Measurements from ENCODE around the gene PGBD4. TPM values are rescaled to one million over a fixed set of nuclear protein-coding genes. Genes with fewer than 3 reads are reported as not detected.
"Not testable (repeated sequence)": the region's sequence is repeated elsewhere in the genome, so short reads cannot be mapped to it uniquely, and the experiment has no call there.

PGBD4 gene
- total RNA-seq, 1 donor from 2014 or later: 1.7 TPM

DNA sequence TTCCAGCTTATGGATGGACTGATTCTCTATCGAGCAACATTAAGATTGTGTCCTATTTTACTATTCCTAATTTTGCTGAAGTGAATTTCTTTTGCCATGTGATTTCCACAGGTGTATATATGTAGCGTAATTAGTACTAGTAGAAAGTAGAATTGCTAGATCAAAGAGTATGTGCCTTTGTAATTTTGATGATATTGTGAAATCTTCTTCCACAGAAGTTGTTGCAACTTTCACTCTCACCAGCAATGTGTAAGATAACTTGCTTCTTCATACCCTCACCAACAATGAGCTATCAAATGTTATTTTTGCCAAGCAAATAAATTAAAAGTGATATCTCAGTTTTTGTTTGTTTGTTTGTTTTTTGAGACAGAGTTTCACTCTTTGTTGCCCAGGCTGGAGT, 5.4 kb downstream of the PGBD4 start:
- intact Hi-C loops (cut with micrococcal nuclease): loop anchor here (10.0 kb wide), 1 partner anchor 117 kb away; the partner anchor contains the start of gene EMC4
- no peak for DNase-seq
- ATAC-seq: no peak

- intact Hi-C loops (cut with micrococcal nuclease): loop anchor here (10.0 kb wide), 1 partner anchor 115 kb away; the partner anchor contains the start of gene EMC4
- DNase-seq (no peak), ATAC-seq (no peak)
Measured at GRCh38 chr15:34109797-34110663, 8.1 kb downstream of the PGBD4 start.

DNA sequence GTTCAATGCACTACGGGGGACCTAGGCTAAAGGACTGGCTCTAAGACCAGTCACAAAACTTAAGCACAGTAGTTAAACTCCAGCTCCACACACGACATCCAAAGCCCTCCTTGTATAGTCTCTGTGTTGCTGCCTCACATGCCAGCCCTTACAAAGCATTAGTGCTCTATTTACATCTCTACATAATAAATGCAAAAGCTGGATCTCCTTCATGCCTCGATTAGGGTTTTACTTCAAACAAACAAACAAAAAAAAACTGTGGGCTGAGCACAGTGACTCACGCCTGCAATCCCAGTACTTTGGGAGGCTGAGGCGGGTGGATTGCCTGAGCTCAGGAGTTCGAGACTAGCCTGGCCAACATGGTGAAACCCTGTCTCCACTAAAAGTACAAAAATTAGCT, 9.6 kb downstream of the PGBD4 start:
- DNase-seq (no peak), ATAC-seq (no peak)
- intact Hi-C loops (cut with micrococcal nuclease): no loop called here

DNA sequence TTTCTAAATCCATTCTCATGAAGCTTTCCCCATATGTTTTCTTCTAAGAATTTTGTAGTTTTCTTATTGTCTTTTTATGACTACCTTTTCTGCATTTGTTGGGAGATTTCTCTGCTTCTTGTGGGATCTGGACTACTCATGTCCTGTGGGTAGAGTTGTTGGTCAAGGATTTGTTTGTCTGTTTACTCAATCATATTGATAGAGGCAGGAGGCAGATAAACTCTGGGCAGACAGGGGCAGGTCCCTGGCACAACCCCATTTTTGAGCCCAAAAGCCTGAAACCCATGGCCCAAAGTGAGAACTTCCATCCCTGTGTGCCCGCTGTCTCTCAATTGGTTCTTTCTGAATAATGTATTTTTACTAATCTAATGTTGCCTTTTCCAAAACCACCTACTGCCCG, 12.3 kb downstream of the PGBD4 start:
- DNase-seq (no peak), ATAC-seq (no peak)
- intact Hi-C loops (cut with micrococcal nuclease): no loop called here

- intact Hi-C loops (cut with micrococcal nuclease): no loop called here
- DNase-seq (no peak), ATAC-seq (no peak)
Measured at GRCh38 chr15:34114739-34115138, 12.9 kb downstream of the PGBD4 start.

GRCh38 chr15:34116620-34117019, 14.7 kb downstream of the PGBD4 start:
- DNase-seq: no peak
- ATAC-seq: no peak
- intact Hi-C loops (cut with micrococcal nuclease): no loop called here

GRCh38 chr15:34119291-34119690, 17.4 kb downstream of the PGBD4 start:
- intact Hi-C loops (cut with micrococcal nuclease): no loop called here
- ATAC-seq: no peak
- no peak for DNase-seq

- intact Hi-C loops (cut with micrococcal nuclease); DNase-seq; ATAC-seq: not testable (repeated sequence)
Measured at GRCh38 chr15:34120420-34120819, 18.5 kb downstream of the PGBD4 start.

DNA sequence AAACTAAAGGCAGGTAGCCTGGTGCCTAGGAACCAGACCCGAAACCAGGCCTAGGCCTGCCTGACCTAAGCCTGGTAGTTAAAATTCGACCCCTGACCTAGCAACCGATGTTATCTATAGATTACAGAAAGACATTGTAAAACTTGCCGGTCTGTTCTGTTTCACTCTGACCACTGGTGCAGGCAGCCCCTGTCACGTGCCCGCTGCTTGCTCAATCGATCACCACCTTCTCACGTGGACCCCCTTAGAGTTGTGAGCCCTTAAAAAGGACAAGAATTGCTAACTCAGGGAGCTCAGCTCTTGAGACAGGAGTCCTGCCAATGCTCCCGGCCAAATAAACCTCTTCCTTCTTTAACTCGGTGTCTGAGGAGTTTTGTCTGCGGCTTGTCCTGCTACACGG, 19.9 kb downstream of the PGBD4 start:
- DNase-seq; ATAC-seq; intact Hi-C loops (cut with micrococcal nuclease): not testable (repeated sequence)

DNA sequence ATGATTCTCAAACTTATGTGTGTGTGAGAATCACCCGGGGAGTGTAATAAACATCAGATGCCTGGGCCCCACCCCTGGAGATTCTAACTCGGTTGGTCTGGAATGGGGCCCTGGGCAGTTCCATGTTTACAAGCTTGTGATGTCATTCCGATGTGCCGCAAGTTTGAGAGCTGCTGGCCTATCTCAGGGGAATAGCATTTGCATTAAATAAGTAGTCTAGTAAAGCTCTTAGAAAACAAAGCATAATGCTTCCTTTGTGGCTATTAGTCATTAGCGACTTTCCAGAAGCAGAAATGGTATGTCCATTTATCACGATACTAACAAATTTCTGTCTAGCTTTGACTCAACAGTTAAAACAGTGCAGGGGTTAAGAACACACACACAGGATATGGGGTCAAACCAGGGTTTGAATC, 20.9 kb downstream of the PGBD4 start:
- ATAC-seq (no peak), DNase-seq (no peak)

DNA sequence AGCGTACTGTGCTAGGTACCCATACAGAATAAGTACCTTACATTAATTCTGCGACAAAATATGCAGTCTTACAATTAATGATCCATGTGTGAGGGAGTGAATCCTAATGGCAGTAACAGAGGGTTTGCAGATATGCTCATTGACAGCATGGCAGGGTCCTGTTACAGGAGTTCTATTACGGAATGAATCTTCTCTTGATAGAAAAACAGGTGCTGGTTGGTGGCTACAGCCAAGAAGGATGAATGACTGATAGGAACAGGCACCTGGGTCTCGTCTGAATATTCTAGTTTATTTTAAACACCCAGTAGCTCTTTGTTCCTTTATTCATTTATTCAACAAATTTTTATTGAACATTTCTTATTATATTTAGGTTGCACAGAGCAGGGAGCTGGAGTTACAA, 22.8 kb downstream of the PGBD4 start:
- ATAC-seq (no peak), DNase-seq (no peak)
- intact Hi-C loops (cut with micrococcal nuclease): no loop called here

More for the DNA sequence above, 20.9 kb downstream of the PGBD4 start:
- intact Hi-C loops (cut with micrococcal nuclease): no loop called here

GRCh38 chr15:34125945-34126344, 24.1 kb downstream of the PGBD4 start:
- intact Hi-C loops (cut with micrococcal nuclease): no loop called here
- ATAC-seq: no peak
- DNase-seq: no peak

- intact Hi-C loops (cut with micrococcal nuclease): no loop called here
- ATAC-seq (no peak), DNase-seq (no peak)
Measured at GRCh38 chr15:34126522-34126921, 24.6 kb downstream of the PGBD4 start.

DNA sequence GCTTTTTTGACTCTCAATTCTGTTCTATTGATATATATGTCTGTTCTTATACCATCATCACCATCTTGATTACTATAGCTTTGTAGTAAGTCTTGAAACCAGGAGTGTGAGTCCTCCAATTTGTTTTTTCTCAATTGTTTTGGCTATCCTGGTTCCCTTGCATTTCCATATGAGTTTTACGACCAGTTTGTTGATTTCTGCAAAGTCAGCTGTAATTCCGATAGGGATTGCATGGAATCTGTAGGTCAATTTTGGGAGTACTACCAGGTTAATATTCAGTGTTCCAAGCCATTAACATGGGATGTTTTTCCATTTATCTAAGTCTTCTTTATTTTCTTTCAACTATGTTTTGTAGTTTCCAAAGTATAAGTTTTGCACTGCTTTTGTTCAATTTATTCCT, 27.0 kb downstream of the PGBD4 start:
- DNase-seq (no peak), ATAC-seq (no peak)
- intact Hi-C loops (cut with micrococcal nuclease): no loop called here

DNA sequence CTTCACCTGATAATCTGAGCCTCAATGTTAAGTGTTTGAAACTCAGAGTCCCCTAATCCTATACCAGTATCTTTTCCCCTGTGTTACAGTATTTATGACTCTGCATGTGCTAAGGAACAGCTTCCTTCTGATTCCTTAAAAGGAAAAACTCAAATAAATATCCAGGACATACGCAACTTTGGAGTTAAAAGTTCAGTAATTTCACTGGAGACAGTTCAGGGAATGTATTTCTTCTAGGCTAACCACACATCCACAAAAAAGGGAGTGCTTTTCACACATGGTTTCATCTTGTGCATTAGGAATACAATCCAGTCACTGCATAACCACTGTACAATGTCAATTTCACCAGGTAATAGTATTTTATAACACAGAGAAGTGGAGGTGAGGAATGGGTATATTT, 31.0 kb downstream of the PGBD4 start:
- intact Hi-C loops (cut with micrococcal nuclease): no loop called here
- ATAC-seq: no peak
- no peak for DNase-seq

GRCh38 chr15:34133511-34133910, 31.6 kb downstream of the PGBD4 start:
- DNase-seq: no peak
- ATAC-seq: no peak
- intact Hi-C loops (cut with micrococcal nuclease): no loop called here

GRCh38 chr15:34147371-34148140, 45.7 kb downstream of the PGBD4 start:
- no peak for DNase-seq
- intact Hi-C loops (cut with micrococcal nuclease): no loop called here
- ATAC-seq: no peak

GRCh38 chr15:34154725-34155204, 52.9 kb downstream of the PGBD4 start:
- intact Hi-C loops (cut with micrococcal nuclease): no loop called here
- no peak for ATAC-seq
- DNase-seq: no peak

- ATAC-seq: no peak
- intact Hi-C loops (cut with micrococcal nuclease): no loop called here
- DNase-seq: no peak
Measured at GRCh38 chr15:34155859-34156258, 54.0 kb downstream of the PGBD4 start.

Data from left ventricle myocardium superior (tissue), 1 donor.